ENCODE measurements around the gene FOXP4.

- no peak for TF ChIP-seq POLR2A (IDR thresholded peaks at IDR 0.05)
- TF ChIP-seq CTCF (IDR thresholded peaks at IDR 0.05) = no peak
Observed at GRCh38 chr6:41555326-41556300, 9.4 kb downstream of the FOXP4 start.

Data from thyroid gland (tissue), 4 donors.